ENCODE results near the gene CPSF3.

The CPSF3 gene

GRCh38 chr2:9462886-9463697, 39.6 kb downstream of the CPSF3 start:
- Histone ChIP-seq H3K4me3 (ENCODE audit: insufficient read depth, low read length, poor library complexity, severe bottlenecking) (no peak overlapping the region), H2AFZ (ENCODE audit: low read depth, low read length, severe bottlenecking) (no peak overlapping the region), H3F3A (ENCODE audit: insufficient read depth) (0 out of 2 replicates have a peak, but pooled peaks cover 5% of the 10 kb centered on the region), H4K20me1 (ENCODE audit: low read depth, low read length) (no peaks in the 10 kb centered on the region), H3K36me3 (ENCODE audit: low read length) (peaks cover 3% of the 10 kb centered on the region; the same call in 1 of the 2 replicates), H3K27ac (ENCODE audit: low read depth, low read length) (no peak overlapping the region), H3K9me2 (replicated peaks; ENCODE audit: insufficient read depth, low read length) (no peaks in the 10 kb centered on the region), H3K4me2 (ENCODE audit: low read depth, low read length, poor library complexity, severe bottlenecking) (no peak overlapping the region), H3K9me3 (ENCODE audit: insufficient read depth, low read length) (no peaks in the 10 kb centered on the region), H3K79me2 (ENCODE audit: insufficient read depth, low read length) (no peaks in the 10 kb centered on the region), H3K27me3 (ENCODE audit: low read length) (no peaks in the 10 kb centered on the region), H3K9ac (ENCODE audit: low read length) (no peak overlapping the region)
- no peak for TF ChIP-seq CTCF (IDR thresholded peaks at IDR 0.05; ENCODE audit: insufficient read depth, low read length, poor library complexity, severe bottlenecking)
- no peak for TF ChIP-seq EZH2phosphoT487 (conservative IDR thresholded peaks at IDR 0.05; ENCODE audit: low read length)

- Histone ChIP-seq H3F3A (ENCODE audit: insufficient read depth) (0 out of 2 replicates have a peak, but pooled peaks cover 5% of the 10 kb centered on the region), H3K36me3 (ENCODE audit: low read length) (peaks cover 3% of the 10 kb centered on the region; the same call in 1 of the 2 replicates), H4K20me1 (ENCODE audit: low read depth, low read length) (no peaks in the 10 kb centered on the region), H3K9me2 (replicated peaks; ENCODE audit: insufficient read depth, low read length) (no peaks in the 10 kb centered on the region), H3K27me3 (ENCODE audit: low read length) (no peaks in the 10 kb centered on the region), H3K9me3 (ENCODE audit: insufficient read depth, low read length) (no peaks in the 10 kb centered on the region), H3K9ac (ENCODE audit: low read length) (no peak overlapping the region), H3K27ac (ENCODE audit: low read depth, low read length) (no peak overlapping the region), H3K79me2 (ENCODE audit: insufficient read depth, low read length) (no peaks in the 10 kb centered on the region), H3K4me3 (ENCODE audit: insufficient read depth, low read length, poor library complexity, severe bottlenecking) (no peak overlapping the region), H3K4me2 (ENCODE audit: low read depth, low read length, poor library complexity, severe bottlenecking) (no peak overlapping the region), H2AFZ (ENCODE audit: low read depth, low read length, severe bottlenecking) (no peak overlapping the region)
- no peak for TF ChIP-seq EZH2phosphoT487 (conservative IDR thresholded peaks at IDR 0.05; ENCODE audit: low read length)
- no peak for TF ChIP-seq CTCF (IDR thresholded peaks at IDR 0.05; ENCODE audit: insufficient read depth, low read length, poor library complexity, severe bottlenecking)
Observed at GRCh38 chr2:9463698-9464034, 40.2 kb downstream of the CPSF3 start.

GRCh38 chr2:9465170-9465569, 41.7 kb downstream of the CPSF3 start:
- no peak overlapping the region for H3K9ac ChIP-seq (ENCODE audit: low read length)
- no peak overlapping the region for H2AFZ ChIP-seq (ENCODE audit: low read depth, low read length, severe bottlenecking)
- no peaks in the 10 kb centered on the region; the same call in 1 of the 2 replicates for H3K36me3 ChIP-seq (ENCODE audit: low read length)
- H3K4me3 ChIP-seq (ENCODE audit: insufficient read depth, low read length, poor library complexity, severe bottlenecking), result no peak overlapping the region
- no peak for TF ChIP-seq EZH2phosphoT487 (conservative IDR thresholded peaks at IDR 0.05; ENCODE audit: low read length)
- TF ChIP-seq CTCF (IDR thresholded peaks at IDR 0.05; ENCODE audit: insufficient read depth, low read length, poor library complexity, severe bottlenecking), result no peak
- no peaks in the 10 kb centered on the region for H3K27me3 ChIP-seq (ENCODE audit: low read length)
- no peak overlapping the region for H3K27ac ChIP-seq (ENCODE audit: low read depth, low read length)
- H4K20me1 ChIP-seq (ENCODE audit: low read depth, low read length), result no peaks in the 10 kb centered on the region
- no peak overlapping the region for H3K4me2 ChIP-seq (ENCODE audit: low read depth, low read length, poor library complexity, severe bottlenecking)
- H3K9me2 ChIP-seq (replicated peaks; ENCODE audit: insufficient read depth, low read length), result no peaks in the 10 kb centered on the region
- H3K79me2 ChIP-seq (ENCODE audit: insufficient read depth, low read length), result no peaks in the 10 kb centered on the region
- H3K9me3 ChIP-seq (ENCODE audit: insufficient read depth, low read length), result no peaks in the 10 kb centered on the region
- 0 out of 2 replicates have a peak, but pooled peaks cover 5% of the 10 kb centered on the region for H3F3A ChIP-seq (ENCODE audit: insufficient read depth)
